ENCODE measurements around the gene HDGFL2. TPM values are rescaled to one million over a fixed set of nuclear protein-coding genes. Genes with fewer than 3 reads are reported as not detected.

HDGFL2 gene
- total and polyA plus RNA-seq, 2 of the 8 experiments (the other 6 are each of a cell fraction or from before 2014, with no cell fraction given), result 31.1 to 106 TPM

DNA sequence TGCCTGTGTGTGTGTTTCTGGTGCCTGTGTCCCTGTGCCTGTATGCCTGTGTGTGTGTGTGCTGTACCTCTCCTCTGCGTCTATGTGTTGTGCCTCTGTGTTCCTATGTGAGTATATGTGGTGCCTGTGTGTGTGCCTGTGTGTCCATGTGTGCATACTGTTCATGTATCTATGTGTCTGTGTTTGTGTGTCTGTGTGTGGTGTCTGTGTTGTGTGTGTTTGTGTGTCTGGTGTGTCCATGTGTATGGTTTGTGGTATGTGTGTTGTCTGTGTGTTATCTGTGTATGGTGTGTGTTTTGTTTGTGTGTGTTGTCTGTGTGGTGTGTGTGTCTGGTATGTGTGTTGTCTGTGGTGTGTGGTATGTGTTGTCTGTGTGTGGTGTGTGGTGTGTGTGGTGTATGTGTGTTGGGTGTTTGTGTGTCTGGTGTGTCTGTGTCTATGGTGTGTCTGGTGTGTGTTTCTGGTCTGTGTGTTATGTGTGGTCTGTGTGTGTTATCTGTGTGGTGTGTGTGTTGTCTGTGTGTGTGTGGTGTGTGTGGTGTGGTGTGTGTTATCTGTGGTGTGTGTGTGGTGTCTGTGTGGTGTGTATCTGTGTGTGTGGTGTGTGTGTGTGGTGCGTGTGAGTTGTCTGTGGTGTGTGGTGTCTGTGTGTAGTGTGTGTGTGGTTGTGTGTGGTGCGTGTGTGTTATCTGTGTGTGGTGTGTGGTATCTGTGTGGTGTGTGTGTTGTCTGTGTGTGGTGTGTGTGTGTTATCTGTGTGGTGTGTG, 20.4 kb downstream of the HDGFL2 start (continued):
- no peak for TF ChIP-seq CHD7 (IDR thresholded peaks at IDR 0.05; ENCODE audit: insufficient replicate concordance, low read length)
